LNCaP clone FGC (cell line): Measurements from ENCODE around the gene GRIPAP1.

Experiments used
- DNase-seq: peaks from one replicate; pipeline ENCODE4 v3.0.0-alpha.2; 2011; ENCODE audit warnings: low read depth
- H3K4me3 ChIP-seq: 2 replicates; pipeline ENCODE4 v1.5.1; 2011; ENCODE audit warnings: mild to moderate bottlenecking, low read depth, low read length, control low read depth
- CTCF ChIP-seq: IDR thresholded peaks from 2 replicates; pipeline ENCODE4 v1.5.1; 2012; ENCODE audit warnings: mild to moderate bottlenecking; ENCODE audit not compliant: control insufficient read depth, insufficient read depth; ENCODE audit errors: extremely low read depth

GRIPAP1 gene

GRCh38 chrX:48976086-48976485 is 26.0 kb downstream of the GRIPAP1 start:
- no peak for DNase-seq
- no peak for TF ChIP-seq CTCF
- H3K4me3 ChIP-seq = no peak overlapping the region

GRCh38 chrX:48975541-48975940 is 26.5 kb downstream of the GRIPAP1 start:
- no peak for DNase-seq
- TF ChIP-seq CTCF = no peak
- no peak overlapping the region for H3K4me3 ChIP-seq

- TF ChIP-seq CTCF = no peak
- no peak for DNase-seq
These were observed 27.0 kb downstream of the GRIPAP1 start for GRCh38 chrX:48975041-48975440.

GRCh38 chrX:48974574-48974973 is 27.5 kb downstream of the GRIPAP1 start:
- no peak for TF ChIP-seq CTCF
- H3K4me3 ChIP-seq = no peak overlapping the region
- DNase-seq = no peak

More at GRCh38 chrX:48975041-48975440, 27.0 kb downstream of the GRIPAP1 start:
- no peak overlapping the region for H3K4me3 ChIP-seq

GRCh38 chrX:48974033-48974432 is 28.0 kb downstream of the GRIPAP1 start:
- TF ChIP-seq CTCF = no peak
- no peak overlapping the region for H3K4me3 ChIP-seq
- no peak for DNase-seq

- no peak for DNase-seq
- H3K4me3 ChIP-seq = no peak overlapping the region
- TF ChIP-seq CTCF = peak; percentile 52
These were observed 29.6 kb downstream of the GRIPAP1 start for GRCh38 chrX:48972220-48973164.
